ENCODE data around the gene SFTA2. TPM values are rescaled to one million over a fixed set of nuclear protein-coding genes. Genes with fewer than 3 reads are reported as not detected.
"Not testable (repeated sequence)": the region's sequence is repeated elsewhere in the genome, so short reads cannot be mapped to it uniquely, and the experiment has no call there.

The SFTA2 gene
- total RNA-seq, 3 donors from 2014 or later (not counting 1 experiment from before 2014, with no cell fraction given) = not detected

GRCh38 chr6:30926644-30927043 lies 5.3 kb downstream of the SFTA2 start:
- Mint-ChIP-seq H3K4me3 (no peak overlapping the region), H3K4me1 (no peaks in the 10 kb centered on the region), H3K27me3 (ENCODE audit: low read depth in 2 of 2) (peaks cover 0 to 2% of the 10 kb centered on the region in 2 donors), H3K27ac (no peak overlapping the region), H3K36me3 (no peaks in the 10 kb centered on the region), H3K9me3 (peaks cover 0 to 3% of the 10 kb centered on the region in 2 donors)
- Histone ChIP-seq H3K4me1 (ENCODE audit: control insufficient read depth, insufficient read depth, low read length) (no peaks in the 10 kb centered on the region), H3K9me3 (ENCODE audit: control insufficient read depth, insufficient read depth, low read length) (peaks cover 4% of the 10 kb centered on the region), H3K36me3 (ENCODE audit: control insufficient read depth, insufficient read depth, low read length) (peaks cover 35% of the 10 kb centered on the region), H3K27ac (ENCODE audit: low read length) (no peak overlapping the region), H3K27me3 (ENCODE audit: control insufficient read depth, insufficient read depth, low read length) (no peaks in the 10 kb centered on the region), H3K4me3 (ENCODE audit: low read length) (no peak overlapping the region)
- intact Hi-C loops (cut with micrococcal nuclease) = no loop called here
- TF ChIP-seq CTCF (IDR thresholded peaks at IDR 0.05) = no peak
- WGBS (ENCODE audit: insufficient coverage) = 95% methylated on average over 4 of the region's 4 CpGs
- DNase-seq (no peak), ATAC-seq (no peak)

- H3K36me3 Mint-ChIP-seq = not testable (repeated sequence)
- 97% methylated on average over 9 of the region's 9 CpGs for WGBS (ENCODE audit: insufficient coverage)
- peaks cover 58% of the 10 kb centered on the region for H3K36me3 ChIP-seq (ENCODE audit: control insufficient read depth, insufficient read depth, low read length)
These were observed 7.8 kb downstream of the SFTA2 start for GRCh38 chr6:30924040-30924627.

GRCh38 chr6:30922447-30922852 lies 9.5 kb downstream of the SFTA2 start:
- DNase-seq (no peak), ATAC-seq (no peak)
- Histone ChIP-seq H3K9me3 (ENCODE audit: control insufficient read depth, insufficient read depth, low read length) (no peaks in the 10 kb centered on the region), H3K36me3 (ENCODE audit: control insufficient read depth, insufficient read depth, low read length) (peaks cover 64% of the 10 kb centered on the region), H3K27ac (ENCODE audit: low read length) (no peak overlapping the region), H3K4me1 (ENCODE audit: control insufficient read depth, insufficient read depth, low read length) (no peaks in the 10 kb centered on the region), H3K4me3 (ENCODE audit: low read length) (no peak overlapping the region), H3K27me3 (ENCODE audit: control insufficient read depth, insufficient read depth, low read length) (no peaks in the 10 kb centered on the region)
- no peaks in the 10 kb centered on the region for H3K27me3 Mint-ChIP-seq (ENCODE audit: low read depth in 2 of 2)
- no peaks in the 10 kb centered on the region for H3K9me3 Mint-ChIP-seq
- WGBS (ENCODE audit: insufficient coverage) = 92% methylated on average over 7 of the region's 7 CpGs
- no peak overlapping the region for H3K27ac Mint-ChIP-seq
- H3K4me3 Mint-ChIP-seq = no peak overlapping the region
- intact Hi-C loops (cut with micrococcal nuclease) = no loop called here
- no peaks in the 10 kb centered on the region for H3K36me3 Mint-ChIP-seq
- no peaks in the 10 kb centered on the region for H3K4me1 Mint-ChIP-seq
- no peak for TF ChIP-seq CTCF (IDR thresholded peaks at IDR 0.05)

More at GRCh38 chr6:30924040-30924627, 7.8 kb downstream of the SFTA2 start:
- intact Hi-C loops (cut with micrococcal nuclease); H3K4me1 ChIP-seq (ENCODE audit: control insufficient read depth, insufficient read depth, low read length); H3K4me3 Mint-ChIP-seq; H3K27ac Mint-ChIP-seq; H3K27ac ChIP-seq (ENCODE audit: low read length); H3K9me3 ChIP-seq (ENCODE audit: control insufficient read depth, insufficient read depth, low read length); ATAC-seq; H3K4me3 ChIP-seq (ENCODE audit: low read length); H3K9me3 Mint-ChIP-seq; H3K27me3 ChIP-seq (ENCODE audit: control insufficient read depth, insufficient read depth, low read length); DNase-seq; H3K27me3 Mint-ChIP-seq (ENCODE audit: low read depth in 2 of 2); H3K4me1 Mint-ChIP-seq: not testable (repeated sequence)

GRCh38 chr6:30918670-30919069 lies 13.3 kb downstream of the SFTA2 start:
- no peak overlapping the region for H3K4me3 Mint-ChIP-seq
- peaks cover 16 to 26% of the 10 kb centered on the region in 2 donors for H3K4me1 Mint-ChIP-seq
- DNase-seq (no peak), ATAC-seq (no peak)
- intact Hi-C loops (cut with micrococcal nuclease) = loop anchor here (10.0 kb wide), 1 partner anchor 166 kb away; no protein-coding TSS in a partner anchor
- Histone ChIP-seq H3K9me3 (ENCODE audit: control insufficient read depth, insufficient read depth, low read length) (no peaks in the 10 kb centered on the region), H3K36me3 (ENCODE audit: control insufficient read depth, insufficient read depth, low read length) (peaks cover 52% of the 10 kb centered on the region), H3K27me3 (ENCODE audit: control insufficient read depth, insufficient read depth, low read length) (no peaks in the 10 kb centered on the region), H3K4me3 (ENCODE audit: low read length) (no peak overlapping the region), H3K4me1 (ENCODE audit: control insufficient read depth, insufficient read depth, low read length) (peaks cover 11% of the 10 kb centered on the region), H3K27ac (ENCODE audit: low read length) (no peak overlapping the region)
- peaks cover 6% of the 10 kb centered on the region for H3K36me3 Mint-ChIP-seq
- no peak overlapping the region for H3K27ac Mint-ChIP-seq
- 66% methylated on average over 8 of the region's 8 CpGs for WGBS (ENCODE audit: insufficient coverage)
- TF ChIP-seq CTCF (IDR thresholded peaks at IDR 0.05) = no peak
- H3K9me3 Mint-ChIP-seq = no peaks in the 10 kb centered on the region
- no peaks in the 10 kb centered on the region for H3K27me3 Mint-ChIP-seq (ENCODE audit: low read depth in 2 of 2)
